ENCODE results near the gene PXYLP1. TPM values are rescaled to one million over a fixed set of nuclear protein-coding genes. Genes with fewer than 3 reads are reported as not detected.

PXYLP1 gene
- total RNA-seq, 1 donor from 2014 or later, result 21.2 TPM

DNA sequence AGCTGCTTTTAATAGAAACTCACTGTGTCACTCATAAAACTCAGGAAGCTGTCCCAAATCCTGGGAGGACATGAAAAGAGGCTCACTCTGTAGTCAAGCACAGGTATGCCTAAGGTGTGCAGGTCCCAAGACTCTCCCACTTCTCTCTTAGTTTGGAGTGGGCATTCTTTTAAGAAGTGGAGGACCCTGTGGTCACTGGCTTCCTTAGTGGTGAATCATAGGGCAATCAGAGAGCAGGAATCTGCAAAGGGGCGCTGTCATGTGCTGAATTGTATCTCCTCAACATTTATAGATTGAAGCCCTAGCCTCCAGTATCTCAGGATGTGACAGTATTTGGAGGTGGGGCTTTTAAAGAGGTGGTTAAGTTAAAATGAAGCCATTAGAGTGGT lies 89.5 kb downstream of the PXYLP1 start:
- TF ChIP-seq, protein P1, sequence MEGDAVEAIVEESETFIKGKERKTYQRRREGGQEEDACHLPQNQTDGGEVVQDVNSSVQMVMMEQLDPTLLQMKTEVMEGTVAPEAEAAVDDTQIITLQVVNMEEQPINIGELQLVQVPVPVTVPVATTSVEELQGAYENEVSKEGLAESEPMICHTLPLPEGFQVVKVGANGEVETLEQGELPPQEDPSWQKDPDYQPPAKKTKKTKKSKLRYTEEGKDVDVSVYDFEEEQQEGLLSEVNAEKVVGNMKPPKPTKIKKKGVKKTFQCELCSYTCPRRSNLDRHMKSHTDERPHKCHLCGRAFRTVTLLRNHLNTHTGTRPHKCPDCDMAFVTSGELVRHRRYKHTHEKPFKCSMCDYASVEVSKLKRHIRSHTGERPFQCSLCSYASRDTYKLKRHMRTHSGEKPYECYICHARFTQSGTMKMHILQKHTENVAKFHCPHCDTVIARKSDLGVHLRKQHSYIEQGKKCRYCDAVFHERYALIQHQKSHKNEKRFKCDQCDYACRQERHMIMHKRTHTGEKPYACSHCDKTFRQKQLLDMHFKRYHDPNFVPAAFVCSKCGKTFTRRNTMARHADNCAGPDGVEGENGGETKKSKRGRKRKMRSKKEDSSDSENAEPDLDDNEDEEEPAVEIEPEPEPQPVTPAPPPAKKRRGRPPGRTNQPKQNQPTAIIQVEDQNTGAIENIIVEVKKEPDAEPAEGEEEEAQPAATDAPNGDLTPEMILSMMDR (IDR thresholded peaks at IDR 0.05), result no peak
- Mint-ChIP-seq H3K4me3 (ENCODE audit: unreplicated experiment) (no peak overlapping the region), H3K9me3 (ENCODE audit: unreplicated experiment) (no peaks in the 10 kb centered on the region), H3K27me3 (ENCODE audit: unreplicated experiment) (no peaks in the 10 kb centered on the region), H3K36me3 (ENCODE audit: unreplicated experiment) (no peaks in the 10 kb centered on the region), H3K4me1 (ENCODE audit: unreplicated experiment) (peaks cover under 1% of the 10 kb centered on the region), H3K27ac (ENCODE audit: unreplicated experiment) (no peak overlapping the region)
- DNase-seq (ENCODE audit: extremely low spot score, unreplicated experiment), result no peak

GRCh38 chr3:141323936-141324704 lies 92.5 kb downstream of the PXYLP1 start:
- H3K4me1 Mint-ChIP-seq (ENCODE audit: unreplicated experiment), result peaks cover 8% of the 10 kb centered on the region
- DNase-seq (ENCODE audit: extremely low spot score, unreplicated experiment), result no peak
- H3K9me3 Mint-ChIP-seq (ENCODE audit: unreplicated experiment), result no peaks in the 10 kb centered on the region
- TF ChIP-seq, protein P1 (IDR thresholded peaks at IDR 0.05), result no peak
- H3K27ac Mint-ChIP-seq (ENCODE audit: unreplicated experiment), result no peak overlapping the region
- no peaks in the 10 kb centered on the region for H3K27me3 Mint-ChIP-seq (ENCODE audit: unreplicated experiment)
- no peaks in the 10 kb centered on the region for H3K36me3 Mint-ChIP-seq (ENCODE audit: unreplicated experiment)
- H3K4me3 Mint-ChIP-seq (ENCODE audit: unreplicated experiment), result no peak overlapping the region

DNA sequence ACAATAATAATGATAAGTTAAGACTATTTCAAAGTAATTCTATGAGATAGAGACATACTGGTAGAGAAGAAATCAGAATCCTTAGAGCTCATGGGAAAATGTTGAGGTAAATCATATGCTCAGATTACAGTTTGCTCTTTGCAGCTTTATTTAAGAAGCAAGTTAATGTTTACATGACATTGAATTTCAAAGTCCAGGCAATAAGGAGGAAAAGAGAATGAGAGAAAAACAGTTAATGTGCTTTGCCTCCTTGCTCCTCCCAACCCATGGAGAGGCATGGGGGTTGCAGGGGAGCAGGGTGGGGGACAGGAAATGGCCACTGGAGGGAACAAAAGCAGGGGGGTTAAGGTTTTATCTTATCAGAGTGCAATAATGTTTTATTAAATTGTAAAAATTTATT lies 94.5 kb downstream of the PXYLP1 start:
- TF ChIP-seq, protein P1 (IDR thresholded peaks at IDR 0.05), result no peak
- Mint-ChIP-seq H3K4me3 (ENCODE audit: unreplicated experiment) (no peak overlapping the region), H3K27me3 (ENCODE audit: unreplicated experiment) (no peaks in the 10 kb centered on the region), H3K27ac (ENCODE audit: unreplicated experiment) (no peak overlapping the region), H3K4me1 (ENCODE audit: unreplicated experiment) (peaks cover 12% of the 10 kb centered on the region), H3K36me3 (ENCODE audit: unreplicated experiment) (no peaks in the 10 kb centered on the region), H3K9me3 (ENCODE audit: unreplicated experiment) (no peaks in the 10 kb centered on the region)
- no peak for DNase-seq (ENCODE audit: extremely low spot score, unreplicated experiment)

DNA sequence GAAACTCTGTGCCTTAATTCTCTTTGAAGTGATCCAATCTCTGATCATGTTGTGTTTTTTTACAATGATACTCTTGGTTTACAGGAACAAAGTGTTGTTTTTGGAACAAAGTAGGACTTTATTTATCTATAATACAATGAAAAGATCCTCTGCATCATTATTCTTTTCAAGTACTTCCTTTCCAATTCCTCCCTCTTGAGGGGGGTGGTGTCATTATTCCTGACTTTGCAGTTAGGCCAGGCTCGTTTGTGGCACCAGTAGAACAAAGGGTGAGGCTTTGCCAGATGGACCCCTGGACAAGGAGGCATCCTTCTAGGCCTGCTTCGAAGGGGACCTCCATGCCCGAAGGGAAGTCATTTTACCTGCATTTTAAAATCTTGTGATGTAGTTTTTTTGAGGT lies 95.0 kb downstream of the PXYLP1 start:
- TF ChIP-seq, protein P1 (IDR thresholded peaks at IDR 0.05), result no peak

GRCh38 chr3:141328286-141329166 lies 96.9 kb downstream of the PXYLP1 start:
- Mint-ChIP-seq H3K4me3 (ENCODE audit: unreplicated experiment) (no peak overlapping the region), H3K4me1 (ENCODE audit: unreplicated experiment) (peaks cover 34% of the 10 kb centered on the region), H3K27ac (ENCODE audit: unreplicated experiment) (no peak overlapping the region), H3K27me3 (ENCODE audit: unreplicated experiment) (no peaks in the 10 kb centered on the region), H3K9me3 (ENCODE audit: unreplicated experiment) (no peaks in the 10 kb centered on the region), H3K36me3 (ENCODE audit: unreplicated experiment) (no peaks in the 10 kb centered on the region)
- no peak for DNase-seq (ENCODE audit: extremely low spot score, unreplicated experiment)
- TF ChIP-seq, protein P1 (IDR thresholded peaks at IDR 0.05), result no peak

More for the DNA sequence above, 95.0 kb downstream of the PXYLP1 start:
- H3K9me3 Mint-ChIP-seq (ENCODE audit: unreplicated experiment), result no peaks in the 10 kb centered on the region
- H3K36me3 Mint-ChIP-seq (ENCODE audit: unreplicated experiment), result no peaks in the 10 kb centered on the region
- H3K27me3 Mint-ChIP-seq (ENCODE audit: unreplicated experiment), result no peaks in the 10 kb centered on the region
- DNase-seq (ENCODE audit: extremely low spot score, unreplicated experiment), result no peak
- H3K4me1 Mint-ChIP-seq (ENCODE audit: unreplicated experiment), result peaks cover 17% of the 10 kb centered on the region
- H3K4me3 Mint-ChIP-seq (ENCODE audit: unreplicated experiment), result no peak overlapping the region
- H3K27ac Mint-ChIP-seq (ENCODE audit: unreplicated experiment), result no peak overlapping the region

Measured in osteocyte (in vitro differentiated cells).